Superior temporal gyrus (tissue), 1 donor: ENCODE measurements around the gene RER1.

Experiments
- DNase-seq: peaks from one replicate; pipeline ENCODE4 v3.0.0-alpha.2; 2016; ENCODE audit errors: extremely low spot score

RER1 gene

DNA sequence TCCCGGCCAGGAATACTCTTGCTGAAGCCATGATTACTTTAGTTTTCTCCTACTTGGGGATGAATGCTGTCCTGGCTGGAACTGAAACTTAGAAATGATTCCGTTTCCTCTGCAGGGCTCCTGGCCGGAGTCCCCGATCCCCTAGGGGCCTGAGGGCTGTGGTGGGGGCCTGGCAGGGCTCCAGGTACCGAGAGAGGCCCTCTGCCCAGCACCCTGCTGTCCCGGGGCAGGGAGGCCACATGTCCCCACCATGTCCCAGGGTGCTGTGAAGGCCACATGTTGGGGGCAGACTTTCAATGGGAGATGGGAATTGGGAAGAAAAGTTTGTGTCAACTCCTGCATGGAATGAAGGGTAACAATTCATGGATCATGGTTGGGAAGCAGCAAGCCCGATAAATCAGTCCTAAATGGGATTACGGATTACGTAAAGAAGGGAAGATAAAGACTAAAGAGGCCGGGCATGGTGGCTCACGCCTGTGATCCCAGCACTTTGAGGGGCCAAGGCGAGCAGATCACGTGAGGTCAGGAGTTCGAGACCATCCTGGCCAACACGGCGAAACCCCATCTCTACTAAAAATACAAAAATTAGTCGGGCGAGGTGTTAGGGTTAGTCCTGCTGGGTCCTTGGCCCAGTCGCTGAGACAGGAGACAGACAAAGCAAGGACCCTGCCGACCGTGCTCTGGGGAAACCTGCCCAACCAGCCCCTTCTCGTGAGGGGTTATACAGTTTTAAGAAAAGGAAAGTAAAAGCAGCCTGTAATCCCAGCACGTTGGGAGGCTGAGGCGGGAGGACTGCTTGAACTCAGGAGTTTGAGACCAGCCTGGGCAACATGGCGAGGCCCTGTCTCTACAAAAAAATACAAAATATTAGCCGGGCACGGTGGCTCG, 37.8 kb upstream of the RER1 start:
- DNase-seq: no peak

DNA sequence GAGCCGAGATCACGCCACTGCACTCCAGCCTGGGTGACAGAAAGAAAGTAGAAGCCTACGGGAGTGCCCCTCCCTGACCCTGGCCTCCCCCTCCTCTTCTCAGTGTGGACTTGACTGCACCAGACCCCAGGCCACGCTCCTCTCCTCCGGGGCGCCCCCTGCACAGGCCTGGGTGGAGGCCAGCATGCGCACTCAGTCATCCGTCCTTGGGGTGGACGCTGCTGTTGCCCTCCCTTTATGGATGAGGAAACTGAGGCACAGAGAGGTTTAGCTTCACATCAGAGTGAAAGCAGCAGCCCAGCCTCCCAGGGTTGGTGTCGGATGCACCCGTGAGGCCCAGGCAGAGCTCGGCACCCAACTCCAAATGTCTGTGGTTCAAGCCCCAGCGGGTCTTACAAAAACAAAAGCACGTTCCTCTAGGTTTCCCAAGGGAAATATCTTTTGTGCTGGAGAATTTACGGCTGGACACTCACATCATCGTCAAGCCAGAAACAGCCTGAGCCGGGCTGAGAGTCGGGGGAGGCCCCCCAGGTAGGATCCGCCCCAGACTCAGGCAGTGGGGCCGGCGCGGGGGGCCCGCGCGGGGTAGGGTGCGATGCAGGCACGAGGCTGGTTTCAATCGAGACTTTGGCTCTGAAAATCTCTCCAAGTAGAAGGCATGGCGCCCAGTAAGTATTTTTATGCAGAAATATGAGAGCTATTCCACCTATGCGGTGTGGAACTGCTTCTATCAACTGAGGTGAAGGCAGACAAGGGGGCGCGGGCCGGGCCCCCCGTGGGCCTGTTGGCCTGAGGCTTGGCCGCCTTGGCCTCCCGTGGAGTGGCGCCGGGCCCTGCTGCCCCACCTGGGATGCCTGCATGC, 36.9 kb upstream of the RER1 start:
- DNase-seq: no peak

DNA sequence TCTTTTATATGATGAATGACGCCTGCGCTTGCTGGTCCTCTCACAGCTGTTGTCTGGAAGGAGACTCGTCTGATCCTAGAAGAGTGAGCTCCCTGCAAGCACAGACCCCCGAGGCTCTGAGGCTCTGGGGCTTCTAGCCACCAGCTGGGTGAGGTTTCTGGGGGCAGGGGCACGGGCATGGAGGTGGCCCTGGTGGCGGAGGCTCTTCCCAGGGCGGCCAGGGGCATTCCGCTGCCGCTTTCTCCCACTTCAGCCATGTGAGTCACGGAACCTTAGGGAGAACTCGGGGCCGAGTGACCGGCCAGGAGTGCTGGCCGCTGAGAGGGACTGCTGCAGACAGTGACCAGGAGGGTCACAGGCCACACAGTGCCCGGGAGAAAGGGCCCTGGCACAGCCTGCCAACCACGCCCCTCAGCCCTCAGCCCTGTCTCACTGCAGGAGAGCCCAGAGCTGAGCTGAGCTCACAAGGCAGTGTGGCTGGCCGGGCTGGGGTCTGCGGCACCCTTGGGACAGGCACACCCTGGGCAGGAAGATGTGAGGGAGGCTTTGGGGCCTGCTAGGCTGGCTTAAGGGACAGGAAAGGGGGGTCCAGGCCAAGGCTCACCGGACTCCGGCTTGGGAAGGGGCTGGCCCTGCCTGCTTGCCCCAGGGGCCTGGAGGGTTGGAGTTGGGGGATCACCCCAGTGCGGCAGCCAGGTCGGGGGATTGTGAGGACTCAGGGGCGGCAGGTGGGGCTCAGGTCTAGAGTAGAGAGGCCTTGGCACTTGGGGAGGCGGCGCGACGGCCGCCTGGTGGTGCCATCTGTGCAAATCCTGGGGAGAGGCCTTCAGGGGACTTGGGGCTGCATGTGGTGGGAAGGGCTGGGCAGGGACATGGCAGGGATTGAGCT, 36.0 kb upstream of the RER1 start:
- DNase-seq: no peak

DNA sequence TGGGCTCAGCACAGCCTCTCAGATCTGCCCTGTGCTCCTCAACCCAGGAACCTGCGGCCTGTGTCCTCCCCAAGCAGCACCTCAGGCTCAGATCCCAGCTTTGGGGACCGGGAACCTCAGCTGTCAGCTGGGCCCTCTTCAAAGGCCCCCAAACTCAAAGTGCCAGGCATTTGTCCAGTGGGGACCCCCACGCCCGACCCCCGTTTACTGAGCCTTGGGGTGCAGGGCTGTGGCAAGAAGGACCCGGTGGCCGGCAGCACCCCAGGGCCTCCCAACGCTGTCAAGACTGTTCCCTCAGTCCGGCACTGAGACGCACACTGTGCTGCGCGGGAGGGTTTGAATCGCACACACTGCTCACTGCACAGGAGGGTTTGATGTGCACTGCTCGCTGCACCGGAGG, 35.2 kb upstream of the RER1 start:
- DNase-seq: no peak

DNA sequence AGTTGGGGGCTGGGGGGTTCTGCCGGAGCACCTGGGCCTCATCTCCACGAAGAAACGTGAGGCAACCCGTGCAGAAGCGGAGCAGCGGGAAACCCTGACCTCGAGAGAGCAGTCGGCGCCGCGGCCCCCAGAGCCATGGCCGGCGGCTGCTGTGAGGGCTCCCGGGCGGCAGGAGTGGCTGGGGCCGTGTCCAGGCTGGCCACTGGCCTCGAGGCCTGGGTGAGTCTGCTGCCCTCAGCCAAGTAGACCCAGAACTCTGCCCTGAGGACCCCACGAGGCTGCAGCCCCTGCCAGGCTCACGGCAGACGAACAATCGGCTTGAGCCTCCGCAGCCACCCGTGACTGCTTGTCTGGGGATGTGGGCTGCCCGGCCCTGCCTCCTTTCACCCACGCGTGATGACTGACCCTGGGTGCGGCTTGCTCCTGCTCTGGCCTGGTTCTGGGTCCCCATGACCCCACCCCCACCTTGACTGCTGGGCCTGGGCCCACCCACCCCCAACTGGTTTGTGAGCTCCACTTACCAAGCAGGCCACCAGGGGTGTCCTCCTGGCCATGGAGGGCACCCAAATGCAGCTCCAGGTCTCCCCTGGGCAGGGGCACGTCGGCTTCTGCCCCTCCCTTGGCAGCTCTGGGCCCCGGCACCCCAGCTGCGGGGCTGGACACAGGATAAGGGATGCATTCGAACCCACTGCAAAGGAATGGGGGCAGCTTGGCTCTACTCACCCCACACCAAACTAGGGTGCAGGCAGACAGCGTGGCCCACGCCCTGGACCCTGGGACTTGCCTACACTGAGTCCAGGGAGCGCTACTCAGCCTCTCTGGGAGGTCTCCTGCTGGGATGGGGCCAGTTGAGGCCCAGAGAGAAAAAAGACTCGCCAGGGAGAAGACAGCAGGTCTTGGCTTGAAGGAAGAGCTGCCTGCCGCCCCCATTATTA, 34.5 kb upstream of the RER1 start:
- no peak for DNase-seq

DNA sequence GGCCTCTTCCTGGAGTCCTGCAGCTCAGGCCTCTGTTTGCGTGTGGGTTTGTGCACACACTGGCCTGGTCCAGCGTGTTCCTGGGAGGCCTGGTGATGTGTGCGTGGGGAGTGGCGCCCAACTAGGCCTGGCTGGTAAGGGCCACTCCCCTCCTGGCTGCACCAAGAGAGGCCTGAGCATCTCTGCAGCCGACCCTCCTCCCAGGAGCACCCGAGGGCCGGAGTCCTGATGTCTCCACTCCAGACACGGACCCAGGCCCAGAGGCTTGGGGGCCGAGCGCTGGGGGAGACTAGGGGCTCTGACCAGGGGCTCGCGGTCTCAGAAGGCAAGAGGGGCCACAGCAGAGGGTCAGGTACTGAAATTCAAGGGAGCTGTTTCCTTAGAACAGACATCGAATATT, 33.6 kb upstream of the RER1 start:
- no peak for DNase-seq

DNA sequence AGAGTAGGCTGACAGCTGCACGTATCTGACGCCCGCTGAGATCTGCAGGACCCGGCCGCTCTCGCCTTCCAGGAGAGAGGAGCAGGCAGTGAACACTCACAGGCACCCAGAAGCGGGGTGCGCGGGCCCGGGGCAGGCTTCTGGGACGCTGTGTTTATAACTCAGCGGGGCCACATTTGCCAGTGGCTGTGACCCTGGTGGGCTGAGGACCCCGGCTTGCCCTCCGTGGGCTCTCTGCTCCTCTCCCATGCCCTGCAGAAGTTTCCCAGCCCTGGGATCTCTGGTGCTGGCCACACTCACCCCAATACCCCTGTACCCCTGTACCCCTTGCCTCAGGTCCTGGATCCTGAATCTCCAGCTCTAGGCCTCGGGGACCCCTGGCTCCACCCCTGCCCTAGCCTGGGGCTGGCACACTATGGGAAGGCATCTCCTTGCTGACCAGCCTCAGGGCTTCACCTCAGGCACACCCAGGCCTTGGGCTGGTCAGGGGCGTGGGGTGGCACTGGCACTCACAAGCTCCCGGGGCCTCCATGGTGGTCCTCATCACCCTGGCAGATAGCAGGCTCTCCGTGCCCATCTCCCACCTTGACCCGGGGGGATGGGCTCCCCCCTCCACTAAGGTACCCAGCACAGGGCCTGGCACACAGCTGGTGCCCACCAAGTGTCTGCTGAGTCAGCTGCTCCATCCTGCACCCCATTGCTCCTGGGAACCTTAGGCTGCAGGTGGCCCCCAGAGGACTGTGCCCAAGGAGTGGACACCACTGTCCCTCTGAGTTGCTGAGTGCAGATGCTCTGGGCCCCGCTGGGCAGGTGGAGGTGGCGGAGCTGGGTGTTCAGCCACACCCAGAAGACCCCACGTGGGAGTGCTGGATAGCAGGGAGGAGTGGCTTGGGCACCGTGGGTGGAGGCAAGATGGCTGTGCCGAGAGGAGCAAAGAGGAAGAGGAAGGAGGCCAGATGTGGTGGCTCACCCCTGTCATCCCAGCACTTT, 32.7 kb upstream of the RER1 start:
- no peak for DNase-seq

DNA sequence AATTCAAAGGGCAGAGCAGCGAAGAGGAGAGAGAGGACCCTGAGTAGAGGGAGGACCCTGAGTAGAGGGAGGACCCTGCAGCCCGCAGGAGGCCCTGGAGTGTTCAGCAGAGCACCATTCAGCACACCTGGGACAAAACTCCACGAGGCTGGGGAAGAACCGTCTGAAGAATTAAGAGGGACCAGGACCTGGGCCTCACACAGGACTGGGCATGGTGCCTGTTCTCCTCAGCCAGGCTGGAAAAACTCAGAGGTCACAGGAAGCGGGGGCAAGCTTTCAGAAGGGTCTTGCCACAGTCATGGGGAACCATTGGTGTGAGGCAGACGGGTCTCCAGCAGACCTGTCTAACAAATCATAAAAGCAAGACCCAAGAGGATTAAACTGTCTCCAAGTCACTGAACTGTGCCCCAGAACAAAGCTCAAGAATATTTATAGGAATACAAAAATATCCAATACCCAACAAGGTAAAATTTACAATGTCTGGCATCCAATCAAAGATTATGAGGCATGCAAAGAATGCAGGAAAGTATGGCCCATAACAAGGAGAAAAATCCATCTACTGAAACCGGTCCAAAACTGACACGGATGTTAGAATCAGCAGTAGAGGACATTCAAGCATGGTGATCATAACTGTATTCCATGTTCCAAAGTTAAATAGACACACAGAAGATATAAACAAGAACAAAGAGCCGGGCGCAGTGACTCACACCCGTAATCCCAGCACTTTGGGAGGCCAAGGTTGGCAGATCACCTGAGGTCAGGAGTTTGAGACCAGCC, 30.9 kb upstream of the RER1 start:
- DNase-seq: no peak

DNA sequence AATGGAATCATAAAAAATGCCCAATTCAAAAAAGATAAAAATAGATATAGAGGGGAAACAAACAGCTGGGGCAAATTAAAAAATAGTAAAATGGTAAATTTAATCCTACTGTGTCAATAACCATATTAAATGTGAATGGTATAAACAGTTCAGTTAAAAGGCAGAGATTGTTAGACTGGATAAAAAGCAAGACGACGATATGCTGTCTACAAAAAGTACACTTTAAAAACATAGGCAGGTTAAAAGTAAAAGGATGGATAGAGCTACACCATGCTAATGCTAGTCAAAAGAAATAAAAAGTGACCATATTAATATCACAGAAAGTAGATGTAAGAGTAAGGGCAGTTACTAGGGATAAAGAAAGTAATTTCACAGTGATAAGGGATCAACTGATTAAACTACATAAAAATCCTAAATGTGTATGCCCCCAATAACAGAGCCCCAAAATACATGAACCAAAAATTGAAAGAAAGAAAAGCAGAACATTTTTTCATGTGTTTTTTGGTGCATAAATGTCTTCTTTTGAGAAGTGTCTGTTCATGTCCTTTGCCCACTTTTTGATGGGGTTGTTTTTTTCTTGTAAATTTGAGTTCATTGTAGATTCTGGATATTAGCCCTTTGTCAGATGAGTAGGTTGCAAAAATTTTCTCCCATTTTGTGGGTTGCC, 27.7 kb upstream of the RER1 start:
- DNase-seq: no peak

DNA sequence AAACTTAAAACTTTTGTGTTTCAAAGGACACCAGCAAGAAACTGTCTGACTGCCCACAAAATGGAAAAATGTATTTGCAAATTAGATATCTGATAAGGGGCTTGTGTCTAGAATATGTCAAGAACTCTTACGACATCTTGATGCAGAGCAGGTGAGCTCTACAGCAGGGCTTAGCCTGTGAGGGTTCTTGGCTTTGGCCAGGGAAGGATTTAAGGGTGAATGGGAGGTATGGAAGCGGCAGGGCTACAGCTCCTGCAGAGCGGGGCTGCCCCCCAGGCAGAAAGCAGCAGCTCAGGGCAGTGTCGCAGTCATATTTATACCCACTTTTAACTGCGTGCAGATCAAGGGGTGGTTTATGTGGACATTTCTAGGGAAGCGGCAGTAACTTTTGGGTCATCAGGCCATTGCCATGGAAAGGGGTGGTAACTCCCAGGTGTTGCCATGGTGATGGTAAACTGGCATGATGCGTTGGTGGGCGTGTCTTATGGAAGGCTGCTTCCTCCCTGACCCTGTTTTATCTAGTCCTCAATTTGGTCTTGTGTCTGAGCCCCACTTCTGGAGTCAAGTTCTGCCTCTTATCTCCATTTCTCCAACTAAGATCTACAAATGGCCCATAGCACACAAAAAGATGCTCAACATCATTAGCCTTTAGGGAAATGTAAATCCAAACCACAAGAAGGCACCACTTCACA, 23.4 kb upstream of the RER1 start:
- no peak for DNase-seq

DNA sequence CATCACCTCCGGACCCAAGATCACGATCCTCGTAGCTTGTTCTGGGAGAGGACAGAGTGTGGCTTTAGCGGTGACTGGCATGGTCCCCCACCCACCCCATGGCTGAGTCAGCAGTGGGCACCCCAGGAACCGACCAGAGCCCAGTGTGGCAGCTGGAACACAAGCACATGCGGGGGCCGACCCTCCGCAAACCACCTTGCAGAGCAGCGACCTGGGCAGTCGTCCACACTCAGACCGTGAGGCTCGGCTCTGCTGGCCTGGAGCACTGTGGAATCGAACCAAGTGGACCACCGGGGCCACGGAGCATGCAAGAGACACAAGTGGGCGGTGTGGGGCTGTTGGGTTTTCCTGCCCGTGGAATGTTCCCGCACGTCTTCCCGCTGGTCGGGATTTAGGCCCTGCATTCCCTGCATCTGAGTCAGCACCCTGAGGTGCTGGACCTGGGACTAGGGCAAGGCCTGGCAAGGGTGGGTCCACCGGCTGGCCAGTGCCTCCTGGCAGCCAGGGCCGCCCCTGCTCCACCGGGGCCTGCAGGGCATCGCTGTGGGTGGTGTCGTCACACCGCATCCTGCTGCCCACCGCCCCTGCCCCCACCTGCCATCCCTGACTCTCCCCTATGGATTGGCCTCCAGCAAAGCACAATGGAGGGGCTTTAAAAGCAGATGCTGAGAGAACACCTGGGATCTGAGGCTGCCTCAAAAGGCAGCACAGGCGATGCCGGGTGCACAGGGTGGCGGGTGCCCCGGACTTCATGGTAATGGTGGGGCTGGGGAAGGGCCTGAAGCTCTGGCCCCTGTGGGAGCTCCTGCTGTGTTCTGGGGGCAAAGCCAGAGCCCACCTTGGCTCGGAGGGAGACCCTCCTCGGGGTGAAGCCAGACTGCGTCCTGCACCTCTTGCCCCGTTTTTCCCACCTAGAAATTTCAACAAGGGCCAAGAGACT, 18.8 kb upstream of the RER1 start:
- no peak for DNase-seq

DNA sequence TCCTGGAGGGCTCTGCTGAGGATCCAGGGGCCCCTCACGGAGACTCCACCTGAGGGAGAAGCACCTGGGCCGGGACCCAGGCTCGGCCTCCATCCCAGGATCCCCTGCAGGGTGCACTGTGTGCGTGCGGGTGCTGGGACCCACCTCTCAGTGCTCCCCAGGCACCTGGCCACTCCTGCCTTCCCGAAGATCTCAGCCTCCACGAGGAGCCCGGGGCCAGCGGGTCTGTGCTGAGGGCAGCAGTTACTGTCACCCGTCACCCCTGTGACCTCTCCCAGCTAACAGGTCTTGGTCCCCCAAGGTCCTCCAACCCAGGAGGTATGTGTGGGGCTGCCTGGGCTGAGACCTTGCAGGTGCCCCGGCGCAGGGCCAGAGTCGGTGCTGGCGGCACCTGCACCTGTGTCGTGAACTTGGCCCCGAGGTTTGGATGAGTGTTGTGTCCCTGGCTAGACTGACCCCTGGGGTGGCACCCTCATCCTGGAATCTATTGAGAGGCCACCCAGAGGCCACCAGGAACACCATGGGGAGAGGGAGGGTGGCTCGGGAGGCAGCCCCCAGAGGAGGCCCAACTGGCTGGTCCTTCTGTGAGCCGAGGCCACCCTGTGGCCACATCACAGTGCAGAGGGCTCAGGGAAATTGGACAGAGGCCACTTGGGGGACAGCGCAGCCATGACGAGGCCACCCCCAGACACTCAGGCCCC, 17.9 kb upstream of the RER1 start:
- DNase-seq: no peak

DNA sequence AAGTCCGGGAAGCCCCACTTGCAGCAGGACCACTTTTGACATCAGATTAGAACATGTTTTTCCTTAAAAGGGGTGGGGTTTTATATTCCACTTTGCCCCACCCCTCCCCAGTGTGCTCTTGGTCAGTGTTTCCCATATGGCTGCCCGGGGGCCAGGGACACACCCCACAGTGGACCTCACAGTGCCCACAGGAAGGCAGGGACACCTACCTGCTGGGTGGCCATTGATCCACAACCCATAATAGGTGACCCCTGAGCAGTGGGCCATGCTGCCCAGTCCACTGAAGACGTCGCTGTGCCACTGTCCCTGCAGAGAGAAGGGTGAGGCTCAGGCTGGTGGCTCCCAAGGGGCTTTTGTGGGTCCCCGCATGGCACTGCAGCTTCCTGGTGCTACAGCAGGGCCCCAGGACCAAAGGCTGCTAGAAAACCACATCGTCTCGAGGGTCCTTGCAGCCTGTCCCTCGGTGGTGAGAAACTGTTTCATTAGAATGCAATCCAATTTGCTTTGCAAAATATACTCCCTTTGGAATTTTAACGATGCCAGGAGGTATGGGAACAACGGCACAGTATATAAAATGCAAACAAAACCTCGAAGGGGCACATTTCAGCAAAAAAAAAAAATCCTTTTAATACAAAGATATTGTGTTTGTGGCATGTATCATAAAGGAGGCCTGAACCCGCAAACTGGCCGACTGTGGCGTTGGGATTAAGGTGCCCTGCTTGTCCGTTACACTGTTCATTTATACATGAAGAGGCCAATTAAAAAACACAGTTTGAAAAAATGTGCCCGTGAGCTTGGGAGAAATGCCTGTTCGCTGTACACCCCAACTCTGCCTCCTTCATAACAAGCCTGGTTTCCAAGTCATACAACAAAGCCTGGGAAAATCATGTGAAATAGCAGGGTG, 17.1 kb upstream of the RER1 start:
- DNase-seq: no peak

DNA sequence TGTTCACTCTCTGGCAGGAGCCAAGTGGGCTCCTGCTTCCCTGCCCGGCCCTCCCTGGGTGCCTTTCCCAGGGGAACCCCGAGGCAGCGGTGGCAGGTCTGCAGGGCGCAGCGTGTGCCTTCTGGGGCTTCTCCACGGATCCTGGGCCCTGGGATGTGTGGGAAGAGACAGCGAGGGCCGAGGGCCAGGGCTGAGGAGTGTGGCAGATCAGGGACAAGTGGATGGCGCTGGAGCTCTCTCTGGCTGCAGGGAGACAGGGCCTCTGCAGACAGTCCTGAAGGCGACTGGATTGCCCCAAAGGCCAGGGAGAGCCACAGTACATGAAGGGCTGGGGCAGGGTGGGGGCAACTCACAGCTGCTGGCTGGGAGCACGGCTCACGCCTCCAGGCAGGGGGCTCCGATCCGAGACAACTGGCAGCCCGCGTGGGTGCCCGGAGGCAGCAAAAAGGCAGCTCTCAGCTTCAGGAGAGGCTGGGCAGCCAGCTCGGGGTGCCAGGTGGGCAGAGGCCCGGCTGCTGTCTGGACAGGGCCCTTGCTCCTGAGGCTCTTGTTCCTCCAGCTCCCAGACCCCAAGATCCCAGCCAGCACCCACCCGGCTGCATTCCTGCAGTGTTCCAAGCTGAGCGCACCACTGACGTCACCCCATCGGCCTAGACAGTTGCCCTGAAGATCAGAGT, 16.3 kb upstream of the RER1 start:
- no peak for DNase-seq
